WI38 (cell line): ENCODE measurements around the gene CLSTN2.

Source experiments
- H3K4me3 ChIP-seq: 2 replicates; pipeline ENCODE4 v1.5.1; 2011; ENCODE audit warnings: low read depth, mild to moderate bottlenecking, control low read depth, low read length
- CTCF ChIP-seq: IDR thresholded peaks from 2 replicates; pipeline ENCODE4 v1.5.1; 2012; ENCODE audit warnings: low read depth, mild to moderate bottlenecking, control low read depth, low read length

Gene CLSTN2

GRCh38 chr3:140626856-140627255 is 691.9 kb downstream of the CLSTN2 start:
- TF ChIP-seq CTCF, result no peak
- H3K4me3 ChIP-seq, result no peak overlapping the region
